ENCODE results near the gene ADAMTS10. TPM values are rescaled to one million over a fixed set of nuclear protein-coding genes. Genes with fewer than 3 reads are reported as not detected.
"Not testable (repeated sequence)": the region's sequence is repeated elsewhere in the genome, so short reads cannot be mapped to it uniquely, and the experiment has no call there.

ADAMTS10 gene
- total RNA-seq, 1 donor from 2014 or later: 10.0 TPM

- ATAC-seq (no peak), DNase-seq (ENCODE audit: missing footprints) (no peak)
- intact Hi-C loops (cut with DNase I): no loop called here
Observed at GRCh38 chr19:8630796-8631424, 20.4 kb upstream of the ADAMTS10 start.

GRCh38 chr19:8629996-8630683 is 19.6 kb upstream of the ADAMTS10 start, which contains the start of gene NFILZ:
TSS of gene NFILZ (plus strand) at chr19:8630633. CDS start at chr19:8676766, 46,133 bp downstream.
- DNase-seq (ENCODE audit: missing footprints): no peak
- ATAC-seq: no peak
- intact Hi-C loops (cut with DNase I): no loop called here

DNA sequence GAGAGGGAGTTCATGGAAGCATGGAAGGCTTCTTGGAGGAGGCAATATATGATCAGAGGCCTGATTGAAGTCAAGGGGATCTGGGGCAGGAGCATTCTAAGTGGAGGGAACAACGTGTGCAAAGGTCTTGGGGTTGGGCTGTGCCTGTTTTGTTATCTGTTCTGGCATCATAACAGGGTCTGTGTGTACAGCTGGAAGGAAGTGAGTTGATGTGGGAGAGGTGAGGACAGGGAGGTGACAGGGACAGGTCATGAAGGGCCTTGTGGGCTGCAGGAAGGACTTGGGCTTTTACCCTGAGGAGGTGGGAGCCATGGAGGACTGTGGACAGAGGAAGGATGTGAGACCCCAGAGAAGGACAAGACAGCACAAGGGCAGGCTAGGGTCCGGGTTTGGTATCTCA is 18.7 kb upstream of the ADAMTS10 start:
- intact Hi-C loops (cut with DNase I): no loop called here
- ATAC-seq (no peak), DNase-seq (ENCODE audit: missing footprints) (no peak)

- ATAC-seq (no peak), DNase-seq (ENCODE audit: missing footprints) (no peak)
- intact Hi-C loops (cut with DNase I): no loop called here
Observed at GRCh38 chr19:8626842-8627241, 16.3 kb upstream of the ADAMTS10 start.

- ATAC-seq; intact Hi-C loops (cut with DNase I); DNase-seq (ENCODE audit: missing footprints): not testable (repeated sequence)
Observed at GRCh38 chr19:8622886-8623285, 12.4 kb upstream of the ADAMTS10 start.

- ATAC-seq: no peak
Observed at GRCh38 chr19:8618751-8619150, 8.2 kb upstream of the ADAMTS10 start.

GRCh38 chr19:8617984-8618383 is 7.5 kb upstream of the ADAMTS10 start:
- intact Hi-C loops (cut with DNase I): no loop called here
- no peak for DNase-seq (ENCODE audit: missing footprints)
- no peak for ATAC-seq

More at GRCh38 chr19:8618751-8619150, 8.2 kb upstream of the ADAMTS10 start:
- no peak for DNase-seq (ENCODE audit: missing footprints)
- intact Hi-C loops (cut with DNase I): no loop called here

GRCh38 chr19:8617325-8617724 is 6.8 kb upstream of the ADAMTS10 start:
- intact Hi-C loops (cut with DNase I); ATAC-seq; DNase-seq (ENCODE audit: missing footprints): not testable (repeated sequence)

GRCh38 chr19:8616861-8617260 is 6.3 kb upstream of the ADAMTS10 start:
- intact Hi-C loops (cut with DNase I): no loop called here
- no peak for ATAC-seq
- no peak for DNase-seq (ENCODE audit: missing footprints)

GRCh38 chr19:8615813-8616596 is 5.5 kb upstream of the ADAMTS10 start:
- intact Hi-C loops (cut with DNase I): loop anchor here (2.0 kb wide), 1 partner anchor 33 kb away; no protein-coding TSS in a partner anchor
- ATAC-seq (no peak), DNase-seq (ENCODE audit: missing footprints) (peak; percentile 81)

GRCh38 chr19:8615024-8615423 is 4.5 kb upstream of the ADAMTS10 start:
- DNase-seq (ENCODE audit: missing footprints) (no peak), ATAC-seq (no peak)
- intact Hi-C loops (cut with DNase I): loop anchor here (2.0 kb wide), 1 partner anchor 32 kb away; no protein-coding TSS in a partner anchor

GRCh38 chr19:8614455-8614854 is 3.9 kb upstream of the ADAMTS10 start:
- DNase-seq (ENCODE audit: missing footprints) (no peak), ATAC-seq (no peak)
- intact Hi-C loops (cut with DNase I): loop anchor here (2.0 kb wide), 1 partner anchor 32 kb away; no protein-coding TSS in a partner anchor

DNA sequence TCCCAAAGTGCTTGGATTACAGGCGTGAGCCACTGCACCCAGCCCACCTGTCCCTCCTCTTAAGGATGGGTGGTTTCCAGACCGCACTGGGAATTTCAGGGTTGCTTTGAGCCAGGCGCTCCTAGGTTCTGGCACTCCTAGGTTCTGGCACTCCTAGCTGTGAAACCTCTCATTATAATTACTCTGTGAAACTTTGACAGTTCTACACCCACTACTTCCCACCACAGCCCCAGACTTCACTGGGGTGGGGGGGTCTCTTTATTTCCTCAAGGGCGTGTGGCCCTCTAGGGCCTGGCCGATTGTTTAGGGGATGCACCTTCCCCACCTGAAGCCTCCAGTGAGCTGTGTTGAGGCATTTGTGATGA is 2.3 kb upstream of the ADAMTS10 start:
- ATAC-seq (no peak), DNase-seq (ENCODE audit: missing footprints) (no peak)
- intact Hi-C loops (cut with DNase I): no loop called here

DNA sequence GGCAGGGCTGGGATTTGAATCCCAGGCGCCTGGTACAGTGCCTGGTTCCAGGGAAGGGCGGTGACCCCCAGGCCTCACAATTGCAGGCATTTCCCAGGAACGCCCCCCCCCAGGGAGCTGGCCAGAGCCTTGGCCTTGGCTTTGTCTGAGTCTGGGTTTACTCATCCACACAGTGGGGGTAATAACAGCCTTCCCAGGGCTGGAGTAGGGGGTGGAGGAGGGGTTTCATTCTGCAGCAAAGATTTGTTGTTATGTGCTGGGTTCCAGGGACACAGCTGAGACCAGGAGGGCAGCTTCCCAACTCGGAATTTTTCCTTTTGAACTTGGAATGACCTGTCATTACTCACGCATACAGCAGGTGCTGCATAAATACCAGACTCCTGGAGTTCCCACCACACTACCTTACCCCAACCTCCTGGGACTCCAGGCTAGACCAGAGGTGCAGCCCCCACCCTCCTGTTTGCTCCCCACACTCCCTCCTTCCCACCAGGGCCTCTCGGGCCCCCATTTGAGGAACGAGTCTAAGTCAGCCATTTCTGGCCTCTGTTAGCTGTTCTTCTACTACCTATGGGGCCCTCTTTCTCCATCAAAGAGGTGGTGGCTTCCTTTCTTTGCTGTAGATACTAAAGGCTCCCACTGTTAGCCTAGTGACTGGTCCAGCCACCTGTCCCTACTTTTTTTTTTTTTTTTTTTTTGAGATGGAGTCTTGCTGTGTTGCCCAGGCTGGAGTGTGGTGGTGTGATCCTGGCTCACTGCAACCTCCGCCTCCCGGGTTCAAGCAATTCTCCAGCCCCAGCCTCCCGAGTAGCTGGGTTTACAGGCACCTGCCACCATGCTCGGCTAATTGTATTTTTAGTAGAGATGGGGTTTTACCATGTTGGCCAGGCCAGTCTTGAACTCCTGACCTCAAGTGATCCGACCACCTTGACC is 1.6 kb upstream of the ADAMTS10 start:
- ATAC-seq: peak; percentile 49
- DNase-seq (ENCODE audit: missing footprints): peak; percentile 84
- intact Hi-C loops (cut with DNase I): no loop called here

GRCh38 chr19:8611391-8611876 is 919 bp upstream of the ADAMTS10 start:
- intact Hi-C loops (cut with DNase I): no loop called here
- ATAC-seq (no peak), DNase-seq (ENCODE audit: missing footprints) (no peak)

DNA sequence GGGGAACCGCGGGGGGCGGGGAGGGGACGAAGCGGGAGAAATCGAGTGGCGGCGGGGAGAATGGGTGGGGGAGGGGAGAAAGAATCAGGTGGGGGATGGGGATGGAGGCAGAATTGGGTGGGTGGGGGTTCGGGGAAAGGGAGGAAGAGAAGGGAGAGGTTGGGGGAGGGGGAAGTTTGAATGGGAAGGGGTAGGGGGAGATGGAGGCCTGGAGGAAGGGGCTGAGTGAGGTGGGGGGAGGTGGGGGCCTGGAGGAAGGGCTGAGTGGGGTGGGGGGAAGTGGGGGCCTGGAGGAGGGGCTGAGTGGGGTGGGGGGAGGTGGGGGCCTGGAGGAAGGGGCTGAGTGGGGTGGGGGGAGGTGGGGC is 403 bp upstream of the ADAMTS10 start:
- intact Hi-C loops (cut with DNase I): no loop called here
- DNase-seq (ENCODE audit: missing footprints) (no peak), ATAC-seq (no peak)

GRCh38 chr19:8609279-8610040 is 1.1 kb downstream of the ADAMTS10 start:
- DNase-seq (ENCODE audit: missing footprints): peak; percentile 87
- intact Hi-C loops (cut with DNase I): no loop called here
- ATAC-seq: peak; percentile 62

DNA sequence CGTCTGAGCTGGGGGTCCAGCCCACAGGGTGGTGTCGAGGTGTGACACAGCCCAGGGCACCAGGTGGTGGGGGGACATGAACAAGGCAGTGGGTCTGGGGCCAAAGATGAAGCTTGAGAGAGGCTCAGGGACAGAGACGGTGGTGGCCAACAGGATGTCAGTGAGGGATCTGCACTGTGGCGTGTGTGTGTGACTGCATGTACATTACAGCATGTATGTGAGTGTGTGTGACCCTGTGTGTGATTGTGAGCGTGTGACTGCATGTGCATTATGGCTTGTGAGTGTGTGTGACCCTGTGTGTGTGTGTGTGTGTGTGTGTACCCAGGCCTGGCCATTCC is 1.6 kb downstream of the ADAMTS10 start:
- no peak for ATAC-seq
- intact Hi-C loops (cut with DNase I): no loop called here

More for the DNA sequence above, 1.6 kb downstream of the ADAMTS10 start:
- no peak for DNase-seq (ENCODE audit: missing footprints)

Measured in Right ventricle myocardium inferior (tissue), 1 donor.